ENCODE results near the gene RTP2.

Gene RTP2

GRCh38 chr3:187742351-187743171 lies 40.2 kb upstream of the RTP2 start:
- no peak overlapping the region; the same call in 1 of the 2 replicates for H3K4me3 ChIP-seq (ENCODE audit: low read depth, low read length)
- POLR2A ChIA-PET = no interaction called here
- CTCF ChIA-PET = interaction anchor here (0.5 to 1.9 kb wide), 12 partner anchors 410 to 1490 kb away, joined by 3 to 22 read pairs (median 4); no protein-coding TSS in a partner anchor
- no peaks in the 10 kb centered on the region for H3K9me3 ChIP-seq (ENCODE audit: control insufficient read depth, insufficient read depth, low read depth, low read length)
- no peak overlapping the region for H3K27ac ChIP-seq (ENCODE audit: extremely low read depth, low read depth, low read length)
- no peaks in the 10 kb centered on the region for H3K4me1 ChIP-seq (ENCODE audit: control insufficient read depth, insufficient read depth, low read length)
- no peak for TF ChIP-seq KLF7 (tag by site-specific recombination; IDR thresholded peaks at IDR 0.05; ENCODE audit: borderline replicate concordance)
- TF ChIP-seq, protein P1, sequence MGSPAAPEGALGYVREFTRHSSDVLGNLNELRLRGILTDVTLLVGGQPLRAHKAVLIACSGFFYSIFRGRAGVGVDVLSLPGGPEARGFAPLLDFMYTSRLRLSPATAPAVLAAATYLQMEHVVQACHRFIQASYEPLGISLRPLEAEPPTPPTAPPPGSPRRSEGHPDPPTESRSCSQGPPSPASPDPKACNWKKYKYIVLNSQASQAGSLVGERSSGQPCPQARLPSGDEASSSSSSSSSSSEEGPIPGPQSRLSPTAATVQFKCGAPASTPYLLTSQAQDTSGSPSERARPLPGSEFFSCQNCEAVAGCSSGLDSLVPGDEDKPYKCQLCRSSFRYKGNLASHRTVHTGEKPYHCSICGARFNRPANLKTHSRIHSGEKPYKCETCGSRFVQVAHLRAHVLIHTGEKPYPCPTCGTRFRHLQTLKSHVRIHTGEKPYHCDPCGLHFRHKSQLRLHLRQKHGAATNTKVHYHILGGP (tag by site-specific recombination; IDR thresholded peaks at IDR 0.05) = no peak
- TF ChIP-seq, protein P2, sequence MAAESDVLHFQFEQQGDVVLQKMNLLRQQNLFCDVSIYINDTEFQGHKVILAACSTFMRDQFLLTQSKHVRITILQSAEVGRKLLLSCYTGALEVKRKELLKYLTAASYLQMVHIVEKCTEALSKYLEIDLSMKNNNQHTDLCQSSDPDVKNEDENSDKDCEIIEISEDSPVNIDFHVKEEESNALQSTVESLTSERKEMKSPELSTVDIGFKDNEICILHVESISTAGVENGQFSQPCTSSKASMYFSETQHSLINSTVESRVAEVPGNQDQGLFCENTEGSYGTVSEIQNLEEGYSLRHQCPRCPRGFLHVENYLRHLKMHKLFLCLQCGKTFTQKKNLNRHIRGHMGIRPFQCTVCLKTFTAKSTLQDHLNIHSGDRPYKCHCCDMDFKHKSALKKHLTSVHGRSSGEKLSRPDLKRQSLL (tag by site-specific recombination; IDR thresholded peaks at IDR 0.05) = no peak
- no peak for TF ChIP-seq ZNF596 (tag by site-specific recombination; IDR thresholded peaks at IDR 0.05)
- TF ChIP-seq PRDM1 (tag by site-specific recombination; IDR thresholded peaks at IDR 0.05) = peak; percentile 67
- no peak for TF ChIP-seq ZNF292 (tag by site-specific recombination; IDR thresholded peaks at IDR 0.05; ENCODE audit: borderline replicate concordance, low read depth)
- no peak for TF ChIP-seq ZNF132 (tag by site-specific recombination; IDR thresholded peaks at IDR 0.05; ENCODE audit: borderline replicate concordance)
- no peak for TF ChIP-seq ZNF266 (tag by site-specific recombination; IDR thresholded peaks at IDR 0.05; ENCODE audit: low read depth)
- no peak for TF ChIP-seq BCL11A (tag by site-specific recombination; IDR thresholded peaks at IDR 0.05; ENCODE audit: low read depth)
- no peak for TF ChIP-seq TRIM28 (IDR thresholded peaks at IDR 0.05; ENCODE audit: borderline replicate concordance, low read length)
- TF ChIP-seq ZBTB7A (tag by site-specific recombination; IDR thresholded peaks at IDR 0.05; ENCODE audit: low read depth) = no peak
- TF ChIP-seq, protein P3, sequence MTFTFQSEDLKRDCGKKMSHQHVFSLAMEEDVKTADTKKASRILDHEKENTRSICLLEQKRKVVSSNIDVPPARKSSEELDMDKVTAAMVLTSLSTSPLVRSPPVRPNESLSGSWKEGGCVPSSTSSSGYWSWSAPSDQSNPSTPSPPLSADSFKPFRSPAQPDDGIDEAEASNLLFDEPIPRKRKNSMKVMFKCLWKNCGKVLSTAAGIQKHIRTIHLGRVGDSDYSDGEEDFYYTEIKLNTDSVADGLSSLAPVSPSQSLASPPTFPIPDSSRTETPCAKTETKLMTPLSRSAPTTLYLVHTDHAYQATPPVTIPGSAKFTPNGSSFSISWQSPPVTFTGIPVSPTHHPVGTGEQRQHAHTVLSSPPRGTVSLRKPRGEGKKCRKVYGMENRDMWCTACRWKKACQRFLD (tag by site-specific recombination; IDR thresholded peaks at IDR 0.05) = no peak
- TF ChIP-seq YY2 (tag by site-specific recombination; IDR thresholded peaks at IDR 0.05) = no peak
- no peak for TF ChIP-seq ZNF701 (tag by site-specific recombination; IDR thresholded peaks at IDR 0.05)
- no peak for TF ChIP-seq ZBTB48 (tag by site-specific recombination; IDR thresholded peaks at IDR 0.05)
- 0 out of 2 replicates have a peak, but pooled peaks have one; percentile 15 for TF ChIP-seq ZNF341 (tag by site-specific recombination; IDR thresholded peaks at IDR 0.05; ENCODE audit: low read depth)
- H3K36me3 ChIP-seq (ENCODE audit: control insufficient read depth in 2 of 2, insufficient read depth in 1 of 2, low read length in 2 of 2) = no peaks in the 10 kb centered on the region

DNA sequence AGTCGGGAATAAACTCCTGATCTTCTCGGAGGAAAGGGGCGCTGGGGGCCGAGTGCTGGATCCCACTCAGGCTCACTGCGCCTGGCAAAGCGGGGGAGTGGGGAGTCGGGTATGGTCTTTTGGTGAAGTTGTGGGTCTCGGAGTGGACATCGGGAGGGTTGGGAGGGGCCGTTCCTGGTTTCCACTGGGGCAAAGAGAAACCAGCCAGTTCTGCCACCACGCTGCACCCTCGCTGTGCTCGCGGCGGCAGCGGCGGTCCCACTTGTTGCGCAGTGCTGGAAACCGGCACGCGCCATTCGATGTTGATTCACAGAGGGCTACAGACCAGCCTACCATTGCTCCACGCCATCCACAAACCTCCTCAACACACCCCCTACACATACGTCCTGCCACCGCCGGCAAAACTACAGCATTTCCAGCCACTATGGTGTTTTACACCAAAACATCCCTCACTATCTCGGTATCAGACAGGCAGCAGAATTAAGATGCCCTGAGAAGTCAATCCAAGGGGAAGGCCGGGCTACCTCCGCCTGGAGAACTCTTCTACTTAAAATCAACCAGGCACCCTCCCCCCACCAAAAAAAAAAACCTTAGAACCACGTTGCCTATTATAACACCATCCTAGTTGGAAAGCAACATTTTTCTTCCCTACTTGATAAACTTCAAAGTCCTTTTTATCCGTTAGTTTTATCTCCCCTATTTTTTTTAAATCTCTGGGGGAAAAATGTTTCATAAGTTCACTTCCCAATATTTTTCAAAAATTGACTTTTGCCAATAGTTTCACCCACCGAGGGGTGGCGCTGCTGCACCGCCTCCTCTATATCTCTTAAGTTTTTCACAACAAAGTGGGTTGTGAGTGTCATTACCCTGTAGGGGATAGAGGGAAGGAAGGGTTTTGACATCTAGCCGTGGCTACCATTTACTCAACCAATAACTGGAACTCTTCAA lies 39.3 kb upstream of the RTP2 start:
- CTCF ChIA-PET = interaction anchor here (0.6 to 5.7 kb wide), 27 partner anchors 8 to 1516 kb away, joined by 3 to 205 read pairs (median 4); no protein-coding TSS in a partner anchor
- POLR2A ChIA-PET = no interaction called here
- H3K36me3 ChIP-seq (ENCODE audit: control insufficient read depth in 2 of 2, insufficient read depth in 1 of 2, low read length in 2 of 2) = no peaks in the 10 kb centered on the region
- H3K4me1 ChIP-seq (ENCODE audit: control insufficient read depth, insufficient read depth, low read length) = no peaks in the 10 kb centered on the region
- peak overlapping the region; percentile 49 for H3K4me3 ChIP-seq (ENCODE audit: low read depth, low read length)
- peak overlapping the region; percentile 38; the same call in 1 of the 2 replicates for H3K27ac ChIP-seq (ENCODE audit: extremely low read depth, low read depth, low read length)
- no peaks in the 10 kb centered on the region for H3K9me3 ChIP-seq (ENCODE audit: control insufficient read depth, insufficient read depth, low read depth, low read length)
- no peak for TF ChIP-seq ZNF18 (tag by site-specific recombination; IDR thresholded peaks at IDR 0.05)
- peak; percentile 33; the same call in 1 of the 2 replicates for TF ChIP-seq PRDM6 (tag by site-specific recombination; IDR thresholded peaks at IDR 0.05)
- TF ChIP-seq ZNF146 (tag by site-specific recombination; IDR thresholded peaks at IDR 0.05) = no peak
- TF ChIP-seq SCRT2 (tag by site-specific recombination; IDR thresholded peaks at IDR 0.05) = peak; percentile 99
- TF ChIP-seq ZFP37 (tag by site-specific recombination; IDR thresholded peaks at IDR 0.05) = 0 out of 2 replicates have a peak, but pooled peaks have one; percentile 27
- TF ChIP-seq ZNF292 (tag by site-specific recombination; IDR thresholded peaks at IDR 0.05; ENCODE audit: borderline replicate concordance, low read depth) = no peak
- no peak for TF ChIP-seq ZNF501 (tag by site-specific recombination; IDR thresholded peaks at IDR 0.05)
- TF ChIP-seq ZNF600 (tag by site-specific recombination; IDR thresholded peaks at IDR 0.05) = peak; percentile 19; the same call in 1 of the 2 replicates
- no peak for TF ChIP-seq ZNF677 (tag by site-specific recombination; IDR thresholded peaks at IDR 0.05)
- no peak for TF ChIP-seq ZNF548 (tag by site-specific recombination; IDR thresholded peaks at IDR 0.05)
- TF ChIP-seq ZNF510 (tag by site-specific recombination; IDR thresholded peaks at IDR 0.05; ENCODE audit: insufficient replicate concordance) = no peak
